Occipital lobe (tissue), 2 donors: ENCODE measurements around the gene CALD1. TPM values are rescaled to one million over a fixed set of nuclear protein-coding genes. Genes with fewer than 3 reads are reported as not detected.
A peak's percentile ranks its signal among the peaks of the same experiment; 100 is the strongest.
"Not testable (repeated sequence)": the region's sequence is repeated elsewhere in the genome, so short reads cannot be mapped to it uniquely, and the experiment has no call there.

Experiments
- DNase-seq: peaks from one replicate; lab custom pipeline; 2025; lab: John Stamatoyannopoulos, UW
- total RNA-seq: library from RNA; depleted of rRNA; stranded (reverse); fragments of >200 nt; gene quantifications from one replicate; pipeline ENCODE4 v1.2.3, GENCODE V29; 2014

The CALD1 gene
- total RNA-seq, 1 donor from 2014 or later, result 29.5 TPM

- DNase-seq, result no peak
Measured at GRCh38 chr7:134945691-134946090, 166.3 kb downstream of the CALD1 start.

GRCh38 chr7:134946260-134946659, 166.8 kb downstream of the CALD1 start:
- DNase-seq, result no peak

GRCh38 chr7:134947329-134947728, 167.9 kb downstream of the CALD1 start:
- DNase-seq, result no peak

GRCh38 chr7:134947831-134948230, 168.4 kb downstream of the CALD1 start:
- DNase-seq, result no peak

DNA sequence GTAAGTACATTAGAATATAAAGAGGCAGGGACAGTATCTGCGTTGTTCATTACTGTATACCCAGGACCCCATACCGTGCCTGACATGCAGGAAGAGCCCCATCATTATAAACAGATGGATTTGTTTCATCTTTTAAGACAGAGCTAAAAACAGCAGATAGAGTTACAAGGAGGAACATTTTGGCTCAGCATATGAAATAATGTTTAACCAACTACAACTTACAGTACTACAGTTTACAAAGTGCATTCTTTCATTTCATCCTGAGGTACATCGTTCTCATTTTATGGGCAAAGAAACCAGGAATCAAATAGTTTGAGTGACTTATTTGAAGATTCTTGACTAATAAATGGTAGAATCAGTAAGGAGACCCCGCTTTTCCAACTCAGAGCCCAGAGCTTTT, 168.8 kb downstream of the CALD1 start:
- no peak for DNase-seq

DNA sequence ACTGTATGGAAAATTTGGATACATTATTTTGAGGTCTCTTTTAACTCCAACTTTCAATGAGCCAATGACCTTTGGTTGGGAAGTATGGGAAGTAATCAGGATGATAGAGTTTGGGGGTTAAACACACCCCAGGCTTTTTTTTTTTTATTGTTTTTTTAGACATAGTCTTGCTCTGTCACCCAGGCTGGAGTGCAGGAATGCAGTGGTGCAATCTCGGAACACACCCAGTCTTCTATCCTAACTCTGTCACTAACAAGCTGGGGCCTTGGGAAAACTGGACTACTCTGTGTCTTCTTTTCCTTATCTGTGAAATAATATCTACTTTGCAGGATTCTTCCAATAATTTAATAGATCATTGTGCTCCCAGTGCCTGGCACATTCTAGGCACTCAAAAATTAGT, 169.3 kb downstream of the CALD1 start:
- DNase-seq, result no peak

DNA sequence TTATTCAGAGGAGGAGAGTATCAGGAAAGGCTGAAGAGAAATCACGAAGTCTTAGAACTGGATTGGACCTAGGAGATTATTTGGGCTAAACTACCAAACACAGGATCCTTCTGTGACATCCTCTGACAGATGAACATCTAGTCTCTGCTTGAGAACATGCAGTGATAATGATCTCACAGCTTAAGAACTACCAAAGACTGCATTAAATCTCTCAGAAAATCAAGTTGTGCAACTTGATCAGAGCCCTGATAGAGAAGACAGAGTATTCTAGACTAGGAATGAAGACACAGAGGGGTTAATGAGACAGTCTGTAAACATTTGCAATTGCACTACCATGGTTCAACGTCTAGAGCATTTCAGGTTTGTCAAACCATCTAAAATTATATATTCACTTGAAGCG, 169.7 kb downstream of the CALD1 start:
- no peak for DNase-seq

- DNase-seq, result no peak
Measured at GRCh38 chr7:134954197-134955082, 175.0 kb downstream of the CALD1 start.

DNA sequence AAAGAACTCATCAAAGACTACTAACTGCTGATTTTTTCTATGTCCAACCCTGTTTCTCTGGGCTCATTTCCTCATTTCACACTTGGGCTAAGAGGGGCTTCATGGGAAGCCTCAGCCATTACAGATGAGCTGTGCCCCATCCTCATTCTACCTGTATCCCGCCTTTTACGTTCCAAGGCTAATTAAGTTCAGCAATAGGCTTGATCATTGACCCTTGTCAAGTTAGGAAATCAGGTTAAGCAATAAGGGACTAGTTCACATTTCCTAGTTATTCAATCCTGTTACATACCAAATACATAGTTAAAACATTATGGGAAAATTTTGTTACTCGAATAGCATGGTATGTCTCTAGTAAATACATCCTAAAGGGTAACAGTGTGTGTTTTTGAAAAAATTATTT, 177.6 kb downstream of the CALD1 start:
- no peak for DNase-seq

DNA sequence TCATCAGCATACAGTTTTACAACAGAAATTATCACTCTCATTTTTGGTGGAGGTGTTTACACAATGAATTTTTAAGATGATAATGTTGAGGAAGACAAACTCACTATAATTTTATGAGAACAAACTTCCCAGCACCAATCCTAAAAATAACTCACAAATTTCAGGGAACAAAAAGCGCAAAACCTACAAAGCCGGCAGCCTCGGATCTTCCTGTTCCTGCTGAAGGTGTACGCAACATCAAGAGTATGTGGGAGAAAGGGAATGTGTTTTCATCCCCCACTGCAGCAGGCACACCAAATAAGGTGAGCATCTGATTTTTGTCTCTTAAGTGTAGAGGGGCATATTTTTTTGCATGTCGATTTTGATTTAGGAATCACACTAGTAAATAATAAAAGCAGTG, 180.4 kb downstream of the CALD1 start:
- DNase-seq, result no peak

- no peak for DNase-seq
Measured at GRCh38 chr7:134962270-134962780, 182.9 kb downstream of the CALD1 start.

GRCh38 chr7:134963036-134963435, 183.6 kb downstream of the CALD1 start:
- no peak for DNase-seq

GRCh38 chr7:134966691-134967090, 187.3 kb downstream of the CALD1 start:
- no peak for DNase-seq

DNA sequence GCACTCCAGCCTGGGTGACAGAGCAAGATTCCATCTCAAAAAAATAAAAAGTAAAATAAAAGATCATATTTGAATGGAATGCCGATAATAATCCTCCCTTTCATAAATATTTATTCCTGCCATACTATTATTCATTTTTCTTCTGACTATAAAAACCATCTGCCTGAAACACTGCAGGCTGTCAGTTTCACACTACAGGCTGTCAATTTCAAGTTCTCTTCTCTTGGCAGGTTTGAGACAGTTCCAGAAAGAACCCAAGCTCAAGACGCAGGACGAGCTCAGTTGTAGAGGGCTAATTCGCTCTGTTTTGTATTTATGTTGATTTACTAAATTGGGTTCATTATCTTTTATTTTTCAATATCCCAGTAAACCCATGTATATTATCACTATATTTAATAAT, 188.7 kb downstream of the CALD1 start:
- DNase-seq, result no peak

DNA sequence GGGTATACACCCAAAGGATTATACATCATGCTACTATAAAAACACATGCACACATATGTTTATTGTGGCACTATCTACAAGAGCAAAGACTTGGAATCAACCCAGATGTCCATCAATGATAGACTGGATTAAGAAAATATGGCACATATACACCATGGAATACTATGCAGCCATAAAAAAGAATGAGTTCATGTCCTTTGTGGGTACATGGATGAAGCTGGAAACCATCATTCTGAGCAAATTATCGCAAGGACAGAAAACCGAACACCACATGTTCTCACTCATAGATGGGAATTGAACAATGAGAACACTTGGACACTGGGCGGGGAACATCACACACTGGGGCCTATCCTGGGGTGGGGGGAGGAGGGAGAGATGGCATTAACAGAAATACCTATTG, 202.2 kb downstream of the CALD1 start:
- DNase-seq, result not testable (repeated sequence)

DNA sequence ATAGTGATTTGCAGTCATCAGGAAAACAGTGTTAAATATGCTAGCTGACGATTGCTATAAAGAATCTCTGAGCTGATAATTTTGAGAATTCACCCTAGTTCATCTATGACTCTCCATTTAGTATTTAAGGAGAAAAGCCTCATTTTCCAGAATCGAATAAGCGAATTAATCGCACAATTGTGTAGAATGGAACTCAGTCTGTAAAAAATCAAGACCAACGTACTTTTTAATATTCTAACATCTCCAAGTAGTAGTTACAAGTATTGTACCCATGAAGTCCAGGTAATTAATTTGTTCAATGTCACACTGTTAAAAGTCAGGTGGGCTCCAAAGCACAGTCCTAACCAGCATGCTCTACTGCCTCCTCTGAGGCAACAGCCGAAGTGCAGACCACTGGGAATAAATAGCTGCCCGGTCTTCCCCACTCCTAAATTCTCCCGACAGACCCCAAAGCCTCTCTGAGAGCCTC, 206.5 kb downstream of the CALD1 start:
- DNase-seq, result no peak

GRCh38 chr7:134986363-134987251, 207.2 kb downstream of the CALD1 start, which contains the start of gene AGBL3:
Gene AGBL3, plus strand, starts transcription at chr7:134986508. Its CDS starts 1,426 bp downstream, at chr7:134987934.
- DNase-seq, result peak; percentile 93

- no peak for DNase-seq
Measured at GRCh38 chr7:134988161-134988560, 208.7 kb downstream of the CALD1 start.

DNA sequence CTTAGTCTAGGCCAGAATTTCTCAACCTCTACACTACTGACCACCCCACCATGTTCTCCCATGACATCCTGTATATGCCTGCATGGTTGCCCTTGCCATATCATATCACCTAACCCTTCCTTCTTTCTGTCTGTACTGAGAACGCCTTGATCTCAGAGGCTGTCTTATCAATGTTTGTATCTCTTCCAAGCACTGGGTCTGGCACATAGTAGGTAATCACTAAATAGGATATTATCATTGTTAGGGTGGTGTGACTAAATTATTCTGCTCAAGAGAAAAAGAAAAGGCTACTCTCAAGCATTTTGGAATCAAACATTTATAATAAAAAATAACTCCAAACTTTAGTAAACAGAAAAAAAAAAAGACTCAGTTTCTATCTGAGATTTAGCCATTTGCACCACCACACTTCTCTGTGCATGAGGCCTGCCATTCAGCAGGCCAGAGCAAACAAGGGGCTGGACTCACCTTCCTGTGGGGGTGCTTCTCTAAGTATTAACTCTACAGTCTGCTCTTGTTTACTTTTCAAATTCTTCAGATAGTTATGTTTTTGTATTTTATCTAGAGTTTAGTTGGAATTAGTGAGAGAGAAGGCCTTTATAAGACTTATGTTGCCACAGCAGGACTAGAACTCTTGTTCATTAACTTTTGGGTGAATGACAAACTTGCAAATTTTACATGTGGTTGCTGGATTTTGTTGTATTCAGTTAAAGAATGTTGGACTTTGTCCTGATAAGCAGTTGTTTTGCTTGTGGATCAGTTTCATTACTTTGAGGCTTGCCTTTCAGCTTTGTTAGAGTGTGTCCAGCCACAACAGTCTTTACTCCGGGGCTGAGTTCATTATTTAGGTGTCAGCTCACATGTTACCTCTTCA, 212.3 kb downstream of the CALD1 start:
- no peak for DNase-seq

- DNase-seq, result no peak
Measured at GRCh38 chr7:134992626-134993179, 213.3 kb downstream of the CALD1 start.
